Peyer's patch (tissue), 4 donors: ENCODE data around the gene FSTL5. TPM values are rescaled to one million over a fixed set of nuclear protein-coding genes. Genes with fewer than 3 reads are reported as not detected.
"Not testable (repeated sequence)": the region's sequence is repeated elsewhere in the genome, so short reads cannot be mapped to it uniquely, and the experiment has no call there.

Experiments used
- DNase-seq, 3 donors: peaks; one replicate each; pipeline ENCODE4 v3.0.0-alpha.2; 2017 to 2019
- H3K27ac ChIP-seq, 4 donors: fragments of 200-600 bp; sonication (generic); one replicate each; pipeline ENCODE4 v1.5.1; 2016 to 2019
- H3K27me3 ChIP-seq, 2 donors: fragments of 200-600 bp; sonication (generic); one replicate each; pipeline ENCODE4 v1.5.1; 2019
- H3K36me3 ChIP-seq, 3 donors: fragments of 200-600 bp; sonication (generic); one replicate each; pipeline ENCODE4 v1.5.1; 2016 to 2019
- H3K4me1 ChIP-seq, 4 donors: fragments of 200-600 bp; sonication (generic); one replicate each; pipeline ENCODE4 v1.5.1; 2016 to 2019
- H3K4me3 ChIP-seq, 4 donors: fragments of 200-600 bp; sonication (generic); 1 replicate in 3 of 4; 2 replicates in 1 of 4; pipeline ENCODE4 v1.5.1; 2016 to 2019; ENCODE audit warnings: mild to moderate bottlenecking in 1 of 4
- H3K9me3 ChIP-seq, 4 donors: fragments of 200-600 bp; sonication (generic); one replicate each; pipeline ENCODE4 v1.5.1; 2016 to 2019; ENCODE audit warnings: mild to moderate bottlenecking in 1 of 4
- CTCF ChIP-seq, 6 experiments: fragments of 450-650 bp in 4 of 6; fragments of 200-600 bp in 2 of 6; sonication (generic) in 1 of 6; IDR thresholded peaks; one replicate each; pipeline ENCODE4 v1.5.1; 2017 to 2019; ENCODE audit warnings: antibody characterized with exemption in 6 of 6, mild to moderate bottlenecking in 3 of 6, moderate library complexity in 1 of 6
- POLR2A ChIP-seq, 2 donors: fragments of 450-650 bp; IDR thresholded peaks; one replicate each; pipeline ENCODE4 v1.5.1; 2017; ENCODE audit warnings: antibody characterized with exemption in 2 of 2, mild to moderate bottlenecking in 2 of 2, moderate library complexity in 2 of 2
- total RNA-seq, 4 donors: library from RNA; depleted of rRNA; stranded (reverse); fragments of >200 nt; gene quantifications; one replicate each; pipeline ENCODE4 v1.1.0, GENCODE V29; 2016

FSTL5 gene
- total RNA-seq, result 1 to 10 TPM in 1 of 4 donors, not detected in 3; 1.7 TPM

- no peaks in the 10 kb centered on the region for H3K9me3 ChIP-seq
- H3K27me3 ChIP-seq, result no peaks in the 10 kb centered on the region
- no peaks in the 10 kb centered on the region for H3K36me3 ChIP-seq
- H3K4me1 ChIP-seq, result no peaks in the 10 kb centered on the region
- peak within 1 kb of the TSS in 3 of 4 donors; percentile 7 to 35 (median 17) for H3K4me3 ChIP-seq
- DNase-seq, result peak in 2 of 3 donors; percentile 46 to 50
- TF ChIP-seq CTCF (IDR thresholded peaks at IDR 0.05) (no peak), POLR2A (IDR thresholded peaks at IDR 0.05) (no peak)
- no peak within 1 kb of the TSS for H3K27ac ChIP-seq
These were observed at the start of gene FSTL5 for GRCh38 chr4:162163892-162164759. FSTL5 (minus strand) TSS chr4:162164000; CDS start chr4:162111396, 52,604 bp downstream.

- H3K27ac ChIP-seq, result no peak overlapping the region
- no peak for DNase-seq
- H3K36me3 ChIP-seq, result no peaks in the 10 kb centered on the region
- H3K4me3 ChIP-seq, result no peak overlapping the region
- no peaks in the 10 kb centered on the region for H3K9me3 ChIP-seq
- no peak for TF ChIP-seq CTCF (IDR thresholded peaks at IDR 0.05)
- TF ChIP-seq POLR2A (IDR thresholded peaks at IDR 0.05), result no peak
- H3K4me1 ChIP-seq, result no peaks in the 10 kb centered on the region
- no peaks in the 10 kb centered on the region for H3K27me3 ChIP-seq
These were observed 45.9 kb upstream of the FSTL5 start for GRCh38 chr4:162209706-162210105.

GRCh38 chr4:162203478-162203877, 39.7 kb upstream of the FSTL5 start:
- not testable (repeated sequence) for DNase-seq, H3K4me1 ChIP-seq, H3K27me3 ChIP-seq, H3K27ac ChIP-seq, H3K36me3 ChIP-seq, H3K4me3 ChIP-seq, H3K9me3 ChIP-seq

GRCh38 chr4:162201673-162202072, 37.9 kb upstream of the FSTL5 start:
- Histone ChIP-seq H3K4me3 (no peak overlapping the region), H3K27me3 (no peaks in the 10 kb centered on the region), H3K27ac (no peak overlapping the region), H3K9me3 (no peaks in the 10 kb centered on the region), H3K36me3 (no peaks in the 10 kb centered on the region), H3K4me1 (no peaks in the 10 kb centered on the region)
- DNase-seq, result no peak
- TF ChIP-seq POLR2A (IDR thresholded peaks at IDR 0.05) (no peak), CTCF (IDR thresholded peaks at IDR 0.05) (no peak)

- Histone ChIP-seq H3K27ac (no peak overlapping the region), H3K9me3 (no peaks in the 10 kb centered on the region), H3K27me3 (no peaks in the 10 kb centered on the region), H3K4me3 (no peak overlapping the region), H3K36me3 (no peaks in the 10 kb centered on the region), H3K4me1 (no peaks in the 10 kb centered on the region)
- TF ChIP-seq POLR2A (IDR thresholded peaks at IDR 0.05) (no peak), CTCF (IDR thresholded peaks at IDR 0.05) (no peak)
- DNase-seq, result no peak
These were observed 6.7 kb upstream of the FSTL5 start for GRCh38 chr4:162170509-162170908.

GRCh38 chr4:162164906-162165510, 1.2 kb upstream of the FSTL5 start:
- Histone ChIP-seq H3K4me3 (no peak overlapping the region), H3K27me3 (no peaks in the 10 kb centered on the region), H3K9me3 (no peaks in the 10 kb centered on the region), H3K27ac (no peak overlapping the region), H3K4me1 (no peaks in the 10 kb centered on the region), H3K36me3 (no peaks in the 10 kb centered on the region)
- no peak for DNase-seq
- TF ChIP-seq POLR2A (IDR thresholded peaks at IDR 0.05) (no peak), CTCF (IDR thresholded peaks at IDR 0.05) (no peak)
